T-cell (primary cell): ENCODE results near the gene EYA3. TPM values are rescaled to one million over a fixed set of nuclear protein-coding genes. Genes with fewer than 3 reads are reported as not detected.

Experiments used
- ATAC-seq, 4 experiments: fragments of 200-7000 bp in 3 of 4; fragments of 150-1000 bp in 1 of 4; cut with Tn5 transposase; replicated peaks in 1 of 4; 1 replicate in 3 of 4; 2 replicates in 1 of 4; pipeline ENCODE4 v1.10.0; 2021; ENCODE audit warnings: moderate library complexity in 3 of 4, mild to moderate bottlenecking in 2 of 4, moderate number of reproducible peaks in 1 of 4
- CTCF ChIA-PET, 2 donors: fragments of 300-600 bp; sonication (Branson Sonifier 250); formaldehyde crosslinking; loops; one replicate each; lab custom pipeline; 2022; ENCODE audit warnings: antibody characterized with exemption in 2 of 2; lab: Charles Lee
- POLR2A ChIA-PET, 2 donors: fragments of 300-600 bp; sonication (Branson Sonifier 250); formaldehyde crosslinking; loops; one replicate each; lab custom pipeline; 2022; ENCODE audit warnings: antibody characterized with exemption in 2 of 2; lab: Charles Lee
- DNase-seq, 35 experiments: peaks; one replicate each; pipeline versions ENCODE4 v3.0.0 to v3.0.0-alpha.2; 2013 to 2023
- H3K27ac ChIP-seq: one replicate; pipeline ENCODE4 v1.5.1; 2013; ENCODE audit warnings: low read length
- H3K27me3 ChIP-seq, 2 experiments: replicated peaks in 1 of 2; 1 replicate in 1 of 2; 2 replicates in 1 of 2; pipeline versions ENCODE4 v1.6.1 to v1.7.0; 2013; ENCODE audit warnings: low read length in 1 of 2, mixed read lengths in 1 of 2; ENCODE audit not compliant: control insufficient read depth in 2 of 2, insufficient read depth in 2 of 2; ENCODE audit errors: extremely low read depth in 1 of 2
- H3K36me3 ChIP-seq, 2 donors: 1 replicate in 1 of 2; 2 replicates in 1 of 2; pipeline versions ENCODE4 v1.6.1 to v1.7.0; 2013; ENCODE audit warnings: low read length in 1 of 2; ENCODE audit not compliant: control insufficient read depth in 2 of 2, insufficient read depth in 1 of 2; ENCODE audit errors: extremely low read depth in 1 of 2
- H3K4me1 ChIP-seq, 2 experiments: 1 replicate in 1 of 2; 2 replicates in 1 of 2; pipeline versions ENCODE4 v1.6.1 to v1.7.0; 2013; ENCODE audit warnings: low read length in 2 of 2, mixed read lengths in 1 of 2; ENCODE audit not compliant: insufficient read depth in 2 of 2, control insufficient read depth in 1 of 2; ENCODE audit errors: extremely low read depth in 1 of 2
- H3K4me3 ChIP-seq, 2 donors: 1 replicate in 1 of 2; 2 replicates in 1 of 2; pipeline versions ENCODE4 v1.5.1 to v1.7.0; 2013; ENCODE audit warnings: mild to moderate bottlenecking in 2 of 2, low read length in 1 of 2, moderate library complexity in 1 of 2; ENCODE audit not compliant: control insufficient read depth in 1 of 2; ENCODE audit errors: extremely low read depth in 1 of 2
- H3K9me3 ChIP-seq: 2 replicates; pipeline ENCODE4 v1.7.0; 2013
- H3K27ac Mint-ChIP-seq, 2 donors: one replicate each; pipeline ENCODE4 v1.8.0; 2020 to 2021; ENCODE audit warnings: mild to moderate bottlenecking in 2 of 2, mixed read lengths in 2 of 2
- H3K27me3 Mint-ChIP-seq, 2 donors: one replicate each; pipeline ENCODE4 v1.8.0; 2021 to 2022; ENCODE audit warnings: mixed read lengths in 2 of 2
- H3K36me3 Mint-ChIP-seq: one replicate; pipeline ENCODE4 v1.8.0; 2021; ENCODE audit warnings: mixed read lengths
- H3K4me1 Mint-ChIP-seq, 3 donors: one replicate each; pipeline ENCODE4 v1.8.0; 2020 to 2022; ENCODE audit warnings: mixed read lengths in 3 of 3, mild to moderate bottlenecking in 1 of 3
- H3K4me3 Mint-ChIP-seq, 3 donors: one replicate each; pipeline ENCODE4 v1.8.0; 2020 to 2022; ENCODE audit warnings: mild to moderate bottlenecking in 3 of 3, mixed read lengths in 3 of 3, moderate library complexity in 3 of 3
- H3K9me3 Mint-ChIP-seq, 3 donors: one replicate each; pipeline ENCODE4 v1.8.0; 2020 to 2022; ENCODE audit warnings: mixed read lengths in 3 of 3
- WGBS: methylation state at CpG from one replicate; pipeline ENCODE4 v1.1.5; 2013; ENCODE audit warnings: missing lambda C conversion rate; ENCODE audit not compliant: insufficient coverage; 5-methylcytosine and 5-hydroxymethylcytosine counted together
- total RNA-seq, 35 experiments: library from RNA in 6 of 35; stranded (reverse) in 6 of 35; fragments of 120-200 nt in 1 of 35; gene quantifications; one replicate each; pipeline versions ENCODE4 v1.2.1 to v1.2.4 and lab custom pipeline; 2013 to 2026

EYA3 gene
- total RNA-seq, 5 donors from 2014 or later (not counting 1 experiment from before 2014, with no cell fraction given) = 15.0 to 20.2 (median 16.7) TPM

DNA sequence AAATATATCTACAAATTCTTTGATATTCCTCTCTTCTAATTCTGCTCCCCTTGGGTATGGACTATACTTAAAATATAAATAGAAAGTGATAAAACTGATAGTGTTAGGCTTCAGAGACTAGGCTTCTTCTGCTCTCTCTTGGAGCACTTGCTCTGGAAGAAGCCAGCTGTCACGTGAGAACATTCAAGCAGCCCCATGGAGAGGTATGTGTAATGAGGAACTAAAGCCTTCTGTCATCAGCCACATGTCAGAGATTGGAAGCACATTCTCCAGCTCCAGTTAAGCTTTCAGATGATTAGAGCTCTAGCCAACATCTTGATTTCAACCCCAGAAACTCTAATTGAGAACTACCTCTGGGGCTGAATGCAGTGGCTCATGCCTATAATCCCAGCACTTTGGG is 94.3 kb downstream of the EYA3 start:
- CTCF ChIA-PET = no interaction called here
- Histone ChIP-seq H3K27ac (peak overlapping the region; percentile 77), H3K27me3 (no peaks in the 10 kb centered on the region), H3K4me1 (peaks cover 12 to 20% of the 10 kb centered on the region in 2 experiments), H3K36me3 (peaks cover 11 to 40% of the 10 kb centered on the region in 2 donors), H3K9me3 (no peaks in the 10 kb centered on the region), H3K4me3 (no peak overlapping the region)
- no CpG with 5 or more reads among the region's 1 CpG for WGBS
- Mint-ChIP-seq H3K27ac (peak overlapping the region; percentile 90 to 97), H3K27me3 (no peaks in the 10 kb centered on the region), H3K9me3 (no peaks in the 10 kb centered on the region), H3K36me3 (peaks cover 48% of the 10 kb centered on the region), H3K4me3 (no peak overlapping the region), H3K4me1 (peaks cover 33 to 40% (median 39%) of the 10 kb centered on the region in 3 donors)
- DNase-seq = no peak
- POLR2A ChIA-PET = no interaction called here
- ATAC-seq = no peak

DNA sequence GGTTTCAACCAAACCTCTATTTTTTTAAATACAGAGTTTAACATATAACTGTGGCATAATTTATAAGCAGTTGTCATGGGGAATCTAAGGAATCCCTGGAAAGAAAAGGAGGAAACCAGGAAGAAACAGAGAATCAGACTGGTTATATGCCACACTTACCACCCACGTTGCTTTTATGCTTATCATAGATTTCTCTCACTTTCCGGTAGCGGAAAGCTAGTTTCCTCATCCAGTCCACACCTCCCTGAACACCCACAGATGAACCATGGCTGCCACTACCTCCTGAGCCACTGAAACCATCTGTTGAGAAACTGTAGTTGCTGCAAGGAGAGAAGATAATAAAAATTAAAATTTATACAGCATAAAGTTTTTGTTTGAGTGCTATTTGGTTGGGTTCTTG is 95.2 kb downstream of the EYA3 start:
- ATAC-seq (peak; percentile 55 to 66 (median 60)), DNase-seq (peak in 17 of 35 experiments; percentile 2 to 45 (median 5))
- Histone ChIP-seq H3K27ac (peak overlapping the region; percentile 77), H3K27me3 (no peaks in the 10 kb centered on the region), H3K9me3 (no peaks in the 10 kb centered on the region), H3K4me3 (no peak overlapping the region), H3K36me3 (peaks cover 11 to 41% of the 10 kb centered on the region in 2 donors), H3K4me1 (peaks cover 12 to 20% of the 10 kb centered on the region in 2 experiments)
- ChIA-PET CTCF (interaction anchor here (0.7 to 1.3 kb wide), 2 partner anchors 136 to 203 kb away, joined by 3 read pairs; no protein-coding TSS in a partner anchor), POLR2A (interaction anchor here (0.5 to 0.6 kb wide), 4 partner anchors 18 to 966 kb away, joined by 3 to 5 read pairs (median 3); no protein-coding TSS in a partner anchor)
- Mint-ChIP-seq H3K9me3 (no peaks in the 10 kb centered on the region), H3K4me1 (peaks cover 33 to 40% (median 39%) of the 10 kb centered on the region in 3 donors), H3K27me3 (no peaks in the 10 kb centered on the region), H3K36me3 (peaks cover 53% of the 10 kb centered on the region), H3K27ac (peak overlapping the region; percentile 90 to 97), H3K4me3 (peak overlapping the region in 2 of 3 donors; percentile 13 to 33)
- WGBS = no CpG with 5 or more reads among the region's 3 CpGs

- ATAC-seq = peak; percentile 94 to 99 (median 98)
- H3K27me3 Mint-ChIP-seq = no peaks in the 10 kb centered on the region
- WGBS = 43% methylated on average over 4 of the region's 6 CpGs
- CTCF ChIA-PET = interaction anchor here (0.6 to 1.4 kb wide), 5 partner anchors 16 to 135 kb away, joined by 3 to 7 read pairs (median 3); no protein-coding TSS in a partner anchor
- peak; percentile 20 to 72 (median 54) for DNase-seq
- H3K9me3 Mint-ChIP-seq = no peaks in the 10 kb centered on the region
- H3K27ac Mint-ChIP-seq = peak overlapping the region; percentile 90 to 97
- Histone ChIP-seq H3K27me3 (no peaks in the 10 kb centered on the region), H3K27ac (peak overlapping the region; percentile 77), H3K4me1 (peaks cover 12 to 20% of the 10 kb centered on the region in 2 experiments), H3K4me3 (no peak overlapping the region), H3K36me3 (peaks cover 11 to 41% of the 10 kb centered on the region in 2 donors), H3K9me3 (no peaks in the 10 kb centered on the region)
- peaks cover 34 to 41% (median 35%) of the 10 kb centered on the region in 3 donors for H3K4me1 Mint-ChIP-seq
- POLR2A ChIA-PET = interaction anchor here (0.6 kb wide), 3 partner anchors 99 to 246 kb away, joined by 3 to 9 read pairs (median 6); no protein-coding TSS in a partner anchor
- peaks cover 47% of the 10 kb centered on the region for H3K36me3 Mint-ChIP-seq
- H3K4me3 Mint-ChIP-seq = peak overlapping the region in 1 of 3 donors; percentile 28
Measured at GRCh38 chr1:27992276-27992675, 96.1 kb downstream of the EYA3 start.

- ChIA-PET CTCF (interaction anchor here in 1 of 2 donors (0.7 to 1.0 kb wide), 4 partner anchors 46 to 887 kb away, joined by 3 to 4 read pairs (median 3); no protein-coding TSS in a partner anchor), POLR2A (interaction anchor here in 1 of 2 donors (0.5 to 0.6 kb wide), 2 partner anchors 467 to 1085 kb away, joined by 3 read pairs; no protein-coding TSS in a partner anchor)
- Histone ChIP-seq H3K4me3 (no peak overlapping the region), H3K27me3 (no peaks in the 10 kb centered on the region), H3K27ac (peak overlapping the region; percentile 77), H3K36me3 (peaks cover 6 to 36% of the 10 kb centered on the region in 2 donors), H3K4me1 (peaks cover 12 to 20% of the 10 kb centered on the region in 2 experiments), H3K9me3 (no peaks in the 10 kb centered on the region)
- Mint-ChIP-seq H3K27ac (peak overlapping the region; percentile 56 to 90), H3K4me3 (no peak overlapping the region), H3K36me3 (peaks cover 39% of the 10 kb centered on the region), H3K4me1 (peaks cover 33 to 38% (median 35%) of the 10 kb centered on the region in 3 donors), H3K9me3 (no peaks in the 10 kb centered on the region), H3K27me3 (no peaks in the 10 kb centered on the region)
- peak in 1 of 35 experiments; percentile 17 for DNase-seq
- ATAC-seq = no peak
- 67% methylated on average over 1 of the region's 3 CpGs for WGBS
Measured at GRCh38 chr1:27990920-27991537, 97.4 kb downstream of the EYA3 start.

DNA sequence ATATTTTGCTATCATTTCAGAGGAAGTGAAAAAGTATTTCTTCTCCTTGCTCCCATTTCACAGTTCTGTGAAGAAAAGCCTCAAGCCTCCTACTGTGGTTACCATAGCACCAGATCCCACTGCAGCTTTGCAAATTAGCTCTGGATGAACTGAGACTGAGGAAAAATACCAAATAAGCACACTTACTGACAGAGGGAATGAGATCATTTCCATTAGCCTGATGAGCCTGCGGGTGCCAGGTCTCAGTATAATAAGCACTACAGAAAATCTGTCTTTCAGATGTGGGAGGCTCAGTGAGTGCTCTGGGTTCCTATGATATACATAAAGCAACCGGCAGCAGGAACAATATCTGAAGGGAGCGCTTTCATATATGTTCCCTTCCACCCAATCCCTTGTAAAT is 107.3 kb downstream of the EYA3 start:
- CTCF ChIA-PET = interaction anchor here (0.5 to 3.2 kb wide), 6 partner anchors 37 to 1063 kb away, joined by 3 to 28 read pairs (median 3); no protein-coding TSS in a partner anchor
- no peaks in the 10 kb centered on the region for H3K4me1 Mint-ChIP-seq
- WGBS = 100% methylated on average over 1 of the region's 3 CpGs

GRCh38 chr1:27980216-27980845 is 108.1 kb downstream of the EYA3 start:
- Mint-ChIP-seq H3K27ac (no peak overlapping the region), H3K36me3 (peaks cover 11% of the 10 kb centered on the region), H3K4me1 (no peaks in the 10 kb centered on the region), H3K4me3 (no peak overlapping the region), H3K27me3 (no peaks in the 10 kb centered on the region), H3K9me3 (no peaks in the 10 kb centered on the region)
- no CpG with 5 or more reads among the region's 1 CpG for WGBS
- H3K4me3 ChIP-seq = no peak overlapping the region
- ChIA-PET CTCF (interaction anchor here (0.9 to 3.2 kb wide), 7 partner anchors 21 to 124 kb away, joined by 3 to 28 read pairs (median 3); partner anchors contain the start of gene XKR8 (in 1 of the 2)), POLR2A (no interaction called here)
- no peaks in the 10 kb centered on the region for H3K4me1 ChIP-seq
- no peaks in the 10 kb centered on the region for H3K9me3 ChIP-seq
- ATAC-seq (no peak), DNase-seq (no peak)
- no peak overlapping the region for H3K27ac ChIP-seq
- no peaks in the 10 kb centered on the region for H3K27me3 ChIP-seq
- peaks cover 4 to 16% of the 10 kb centered on the region in 2 donors for H3K36me3 ChIP-seq

More for the DNA sequence above, 107.3 kb downstream of the EYA3 start:
- ATAC-seq (no peak), DNase-seq (no peak)
- no peak overlapping the region for H3K27ac Mint-ChIP-seq
- no peak overlapping the region for H3K27ac ChIP-seq
- no peaks in the 10 kb centered on the region for H3K9me3 ChIP-seq
- peaks cover 14% of the 10 kb centered on the region for H3K36me3 Mint-ChIP-seq
- H3K36me3 ChIP-seq = peaks cover 7 to 12% of the 10 kb centered on the region in 2 donors
- H3K27me3 ChIP-seq = no peaks in the 10 kb centered on the region
- POLR2A ChIA-PET = interaction anchor here in 1 of 2 donors (0.5 kb wide), 1 partner anchor 443 kb away, joined by 7 read pairs; no protein-coding TSS in a partner anchor
- H3K27me3 Mint-ChIP-seq = no peaks in the 10 kb centered on the region
- no peaks in the 10 kb centered on the region for H3K9me3 Mint-ChIP-seq
- no peaks in the 10 kb centered on the region for H3K4me1 ChIP-seq
- no peak overlapping the region for H3K4me3 Mint-ChIP-seq
- H3K4me3 ChIP-seq = no peak overlapping the region
